ENCODE results near the gene TMTC3.

The TMTC3 gene

DNA sequence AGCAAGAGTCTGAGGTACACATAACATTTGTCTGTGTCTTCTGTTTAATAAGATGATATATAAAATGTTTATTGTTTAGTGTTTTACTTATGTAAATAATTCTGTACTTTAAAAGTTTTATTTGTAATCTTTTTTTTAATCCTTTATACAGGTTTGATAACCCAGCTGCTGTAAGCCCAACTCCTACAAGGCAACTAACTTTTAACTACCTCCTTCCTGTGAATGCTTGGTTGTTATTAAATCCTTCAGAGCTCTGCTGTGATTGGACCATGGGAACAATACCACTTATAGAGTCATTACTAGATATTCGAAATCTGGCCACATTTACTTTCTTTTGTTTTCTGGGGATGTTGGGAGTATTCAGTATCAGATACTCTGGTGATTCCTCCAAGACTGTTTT, 24.1 kb downstream of the TMTC3 start:
- no peak overlapping the region for H3K4me3 ChIP-seq (ENCODE audit: low read depth, low read length)
- TF ChIP-seq, protein P1, sequence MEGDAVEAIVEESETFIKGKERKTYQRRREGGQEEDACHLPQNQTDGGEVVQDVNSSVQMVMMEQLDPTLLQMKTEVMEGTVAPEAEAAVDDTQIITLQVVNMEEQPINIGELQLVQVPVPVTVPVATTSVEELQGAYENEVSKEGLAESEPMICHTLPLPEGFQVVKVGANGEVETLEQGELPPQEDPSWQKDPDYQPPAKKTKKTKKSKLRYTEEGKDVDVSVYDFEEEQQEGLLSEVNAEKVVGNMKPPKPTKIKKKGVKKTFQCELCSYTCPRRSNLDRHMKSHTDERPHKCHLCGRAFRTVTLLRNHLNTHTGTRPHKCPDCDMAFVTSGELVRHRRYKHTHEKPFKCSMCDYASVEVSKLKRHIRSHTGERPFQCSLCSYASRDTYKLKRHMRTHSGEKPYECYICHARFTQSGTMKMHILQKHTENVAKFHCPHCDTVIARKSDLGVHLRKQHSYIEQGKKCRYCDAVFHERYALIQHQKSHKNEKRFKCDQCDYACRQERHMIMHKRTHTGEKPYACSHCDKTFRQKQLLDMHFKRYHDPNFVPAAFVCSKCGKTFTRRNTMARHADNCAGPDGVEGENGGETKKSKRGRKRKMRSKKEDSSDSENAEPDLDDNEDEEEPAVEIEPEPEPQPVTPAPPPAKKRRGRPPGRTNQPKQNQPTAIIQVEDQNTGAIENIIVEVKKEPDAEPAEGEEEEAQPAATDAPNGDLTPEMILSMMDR (IDR thresholded peaks at IDR 0.05; ENCODE audit: low read depth, low read length) = no peak

DNA sequence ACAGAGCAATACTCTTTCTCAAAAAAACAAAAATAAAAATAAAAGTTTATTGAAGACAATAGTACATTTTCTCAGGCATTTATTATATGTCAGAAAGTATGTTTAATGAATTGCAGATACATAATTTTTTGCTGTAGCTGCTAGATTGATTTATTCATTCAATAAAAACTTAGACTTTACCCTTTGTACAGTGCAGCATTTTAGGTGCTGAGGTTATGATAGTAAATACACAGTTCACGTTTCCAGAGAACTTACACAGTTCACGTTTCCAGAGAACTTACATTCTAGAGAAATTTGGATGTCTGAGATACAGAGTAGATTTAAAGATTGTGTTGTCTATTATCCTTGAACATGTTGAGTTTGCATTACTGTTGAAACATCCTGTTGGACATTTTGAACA, 25.3 kb downstream of the TMTC3 start:
- TF ChIP-seq, protein P1 (IDR thresholded peaks at IDR 0.05; ENCODE audit: low read depth, low read length) = no peak
- H3K4me3 ChIP-seq (ENCODE audit: low read depth, low read length) = no peak overlapping the region

- TF ChIP-seq, protein P1 (IDR thresholded peaks at IDR 0.05; ENCODE audit: low read depth, low read length) = no peak
- H3K4me3 ChIP-seq (ENCODE audit: low read depth, low read length) = no peak overlapping the region
These were observed 30.8 kb downstream of the TMTC3 start for GRCh38 chr12:88172844-88173407.

DNA sequence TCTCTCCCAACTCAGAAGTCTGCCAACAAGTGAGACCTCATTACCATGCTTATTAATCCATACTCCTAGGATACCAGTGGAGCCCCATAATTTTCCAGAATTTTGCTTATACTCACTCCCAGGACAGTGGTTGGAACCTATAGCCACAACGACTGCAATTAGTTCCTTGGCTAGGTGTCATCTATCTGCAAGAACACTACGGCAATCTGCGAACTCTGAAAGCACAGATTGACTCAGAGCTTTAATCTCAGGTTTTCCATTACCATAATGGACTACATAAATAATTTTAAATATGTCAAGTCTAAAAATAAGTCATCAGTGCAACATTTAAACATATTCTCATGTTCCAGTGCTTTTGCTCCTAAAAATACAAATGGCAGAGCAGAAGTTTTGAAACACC, 33.4 kb downstream of the TMTC3 start:
- H3K4me3 ChIP-seq (ENCODE audit: low read depth, low read length) = no peak overlapping the region
- TF ChIP-seq, protein P1 (IDR thresholded peaks at IDR 0.05; ENCODE audit: low read depth, low read length) = no peak

DNA sequence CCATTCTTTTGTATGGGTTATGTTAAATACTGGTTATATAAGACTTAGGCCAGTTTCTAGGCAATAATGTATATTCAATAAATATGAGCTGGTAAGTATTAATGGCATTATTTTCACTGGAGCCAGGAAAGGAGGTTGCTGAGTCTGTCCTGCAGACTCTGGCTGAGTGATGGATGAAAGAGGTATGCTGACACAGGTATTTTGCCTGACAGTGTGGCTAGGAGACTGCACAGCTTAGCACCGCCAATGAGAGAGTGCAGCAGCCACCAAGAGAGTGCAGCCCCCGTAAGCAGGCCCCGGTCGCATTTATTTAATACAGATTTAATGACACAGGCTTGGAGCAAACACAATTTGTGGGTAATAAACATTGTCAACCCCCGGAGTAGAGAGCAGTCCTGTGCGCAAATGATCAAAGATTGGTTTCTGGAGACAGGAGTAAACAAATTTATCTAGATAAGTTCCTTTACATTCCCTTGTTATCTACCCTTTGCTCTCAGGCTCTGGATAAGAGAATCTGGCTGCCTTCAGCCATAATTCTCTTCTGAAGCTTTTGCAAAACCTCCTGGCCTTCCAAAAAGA, 37.4 kb downstream of the TMTC3 start:
- TF ChIP-seq, protein P1 (IDR thresholded peaks at IDR 0.05; ENCODE audit: low read depth, low read length) = no peak
- H3K4me3 ChIP-seq (ENCODE audit: low read depth, low read length) = no peak overlapping the region

DNA sequence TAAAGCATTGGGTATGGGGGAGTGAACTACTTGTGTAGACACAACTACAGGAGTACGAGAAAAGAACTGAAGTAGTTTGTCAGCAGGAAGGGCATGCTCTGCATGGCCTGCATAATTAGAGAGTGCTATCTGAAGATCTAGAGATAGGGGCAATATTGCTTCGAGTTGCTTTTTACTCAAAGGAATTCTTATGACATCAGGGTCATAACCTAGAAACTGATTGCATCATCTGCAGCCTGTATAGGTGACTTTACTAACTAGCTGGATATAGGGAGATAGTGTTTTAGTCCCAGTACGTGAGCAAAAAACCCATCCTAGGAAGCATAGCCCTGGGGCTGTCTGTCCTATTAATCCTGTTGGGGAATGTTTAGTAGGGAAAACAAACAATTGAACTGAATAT, 39.8 kb downstream of the TMTC3 start:
- H3K4me3 ChIP-seq (ENCODE audit: low read depth, low read length) = no peak overlapping the region
- TF ChIP-seq, protein P1 (IDR thresholded peaks at IDR 0.05; ENCODE audit: low read depth, low read length) = no peak

DNA sequence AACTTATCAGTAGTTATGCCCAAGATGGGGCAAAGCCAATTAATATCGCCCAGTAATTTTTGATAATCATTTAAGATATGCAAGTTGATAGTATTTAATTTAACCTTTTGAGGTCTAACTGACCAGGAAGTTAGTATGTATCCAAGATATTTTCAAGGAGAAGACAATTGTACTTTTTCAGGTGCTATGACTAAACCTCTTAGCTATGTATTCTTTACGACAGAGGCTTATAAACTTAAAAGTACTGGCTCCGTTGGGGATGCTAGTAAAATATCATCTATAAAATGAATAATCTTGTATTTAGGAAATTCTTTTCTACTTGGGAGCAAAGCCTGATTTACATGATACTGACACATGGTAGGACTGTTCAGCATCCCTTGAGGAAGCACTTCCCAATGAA, 40.3 kb downstream of the TMTC3 start:
- TF ChIP-seq, protein P1 (IDR thresholded peaks at IDR 0.05; ENCODE audit: low read depth, low read length) = no peak
- no peak overlapping the region for H3K4me3 ChIP-seq (ENCODE audit: low read depth, low read length)

All from WI38 (cell line).